HL-60/S4 treated with phorbol 12-myristate 13-acetate at 8.2 ng/mL for 4 days and 3 days (cell line): ENCODE results near the gene CSTB.

Experiments used
- in situ Hi-C: fragments of 300-500 bp; cut with MboI; formaldehyde crosslinking; loops from 2 replicates; pipeline ENCODE4 v1.15.0; 2022; ENCODE audit warnings: low sequenced_read_pairs

CSTB gene

GRCh38 chr21:43793243-43793642, 17.1 kb upstream of the CSTB start:
- in situ Hi-C loops = no loop called here

GRCh38 chr21:43792406-43792805, 16.3 kb upstream of the CSTB start:
- in situ Hi-C loops = no loop called here

- in situ Hi-C loops = no loop called here
These were observed 14.0 kb upstream of the CSTB start for GRCh38 chr21:43790010-43790524.

GRCh38 chr21:43789276-43790009, 13.3 kb upstream of the CSTB start, which contains the start of gene RRP1:
Gene RRP1 (plus strand): TSS chr21:43789577. CDS start chr21:43789630, 53 bp downstream.
- in situ Hi-C loops = no loop called here

- in situ Hi-C loops = no loop called here
These were observed 10.8 kb upstream of the CSTB start for GRCh38 chr21:43786807-43787440.

- in situ Hi-C loops = no loop called here
These were observed 10.2 kb upstream of the CSTB start for GRCh38 chr21:43786300-43786806.

- in situ Hi-C loops = no loop called here
These were observed 9.0 kb upstream of the CSTB start for GRCh38 chr21:43785134-43785533.

GRCh38 chr21:43783098-43783700, 7.1 kb upstream of the CSTB start:
- in situ Hi-C loops = no loop called here

GRCh38 chr21:43782431-43783097, 6.5 kb upstream of the CSTB start:
- in situ Hi-C loops = no loop called here

- in situ Hi-C loops = no loop called here
These were observed 5.7 kb upstream of the CSTB start for GRCh38 chr21:43781846-43782245.

GRCh38 chr21:43779660-43780059, 3.6 kb upstream of the CSTB start:
- in situ Hi-C loops = no loop called here

- in situ Hi-C loops = no loop called here
These were observed 2.6 kb upstream of the CSTB start for GRCh38 chr21:43778469-43779335.

- in situ Hi-C loops = no loop called here
These were observed 1.8 kb upstream of the CSTB start for GRCh38 chr21:43777953-43778352.

- in situ Hi-C loops = no loop called here
These were observed 918 bp downstream of the CSTB start for GRCh38 chr21:43775190-43775589.

GRCh38 chr21:43774163-43774562, 1.9 kb downstream of the CSTB start:
- in situ Hi-C loops = no loop called here

GRCh38 chr21:43772425-43772821, 3.7 kb downstream of the CSTB start:
- in situ Hi-C loops = no loop called here

GRCh38 chr21:43771698-43772424, 4.2 kb downstream of the CSTB start:
- in situ Hi-C loops = no loop called here

- in situ Hi-C loops = no loop called here
These were observed 4.9 kb downstream of the CSTB start for GRCh38 chr21:43771199-43771675.

GRCh38 chr21:43770066-43770655, 5.9 kb downstream of the CSTB start:
- in situ Hi-C loops = no loop called here
